ENCODE measurements around the gene ZSCAN2. TPM values are rescaled to one million over a fixed set of nuclear protein-coding genes. Genes with fewer than 3 reads are reported as not detected.

ZSCAN2 gene
- polyA plus RNA-seq, 1 donor from 2014 or later: 13.1 TPM

DNA sequence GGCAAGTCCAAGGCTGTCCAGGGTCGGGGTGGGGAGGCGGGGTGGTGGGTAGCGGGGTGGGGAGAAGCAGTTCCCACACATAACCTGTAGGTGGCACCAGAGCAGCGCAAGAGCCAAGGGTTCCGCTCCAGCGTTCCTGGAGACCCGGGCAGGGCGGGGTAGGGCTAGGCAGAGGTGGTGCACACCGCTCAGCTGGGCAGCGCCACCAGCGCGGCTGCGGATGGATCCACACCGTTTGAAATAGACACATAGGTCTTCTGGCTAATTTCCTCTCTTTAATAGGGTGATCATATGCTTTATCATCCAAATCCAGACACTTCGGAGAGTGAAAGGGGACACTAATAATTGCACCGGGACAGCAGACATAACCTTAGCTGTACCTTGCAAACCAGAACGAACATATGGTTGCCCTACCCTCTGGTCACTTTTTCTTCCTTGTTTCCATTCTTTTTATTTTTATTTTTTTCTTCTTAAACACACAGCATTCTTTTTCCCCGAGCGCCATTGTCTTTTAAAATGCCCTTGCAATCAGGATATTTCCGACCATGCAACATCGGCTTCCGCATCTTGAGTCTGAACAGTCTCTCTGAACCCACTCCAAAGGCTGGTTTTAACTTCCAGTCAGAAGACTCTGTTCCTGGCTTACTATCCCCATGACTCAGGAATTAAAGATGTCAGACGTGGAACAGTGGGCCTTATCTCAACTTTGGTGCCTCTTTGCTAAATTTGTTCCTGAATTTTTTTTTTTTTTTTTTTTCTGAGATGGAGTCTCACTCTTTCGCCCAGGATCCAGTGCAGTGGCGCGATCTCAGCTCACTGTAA is 12.5 kb upstream of the ZSCAN2 start:
- peaks cover 3 to 9% (median 4%) of the 10 kb centered on the region in 3 donors for H3K4me1 Mint-ChIP-seq
- H3K36me3 Mint-ChIP-seq: no peaks in the 10 kb centered on the region
- peak overlapping the region in 3 of 4 donors; percentile 55 to 84 (median 81) for H3K4me3 Mint-ChIP-seq
- H3K27me3 Mint-ChIP-seq: peaks cover 7% of the 10 kb centered on the region
- H3K9me3 Mint-ChIP-seq: no peaks in the 10 kb centered on the region
- no peak overlapping the region for H3K27ac Mint-ChIP-seq

DNA sequence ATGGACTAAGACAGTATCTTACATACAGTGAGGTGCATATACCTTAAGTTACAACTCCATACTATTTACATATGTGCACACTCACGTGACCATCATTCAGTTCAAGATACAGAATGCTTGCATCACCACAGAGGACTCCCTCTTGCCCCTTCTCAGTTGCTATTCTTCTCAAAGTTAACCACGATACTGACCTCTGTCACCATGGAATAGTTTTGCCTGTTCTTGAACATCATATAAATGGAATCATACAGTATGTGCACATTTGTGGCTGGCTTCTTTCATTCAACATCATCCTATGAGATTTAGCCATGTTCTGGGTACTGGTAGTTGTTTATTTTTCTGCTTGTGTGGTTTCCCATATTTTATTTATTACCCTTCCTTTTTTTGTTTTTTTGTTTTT is 10.4 kb upstream of the ZSCAN2 start:
- Mint-ChIP-seq H3K4me3 (no peak overlapping the region), H3K27ac (no peak overlapping the region), H3K9me3 (no peaks in the 10 kb centered on the region), H3K36me3 (no peaks in the 10 kb centered on the region), H3K27me3 (peaks cover 7% of the 10 kb centered on the region), H3K4me1 (peaks cover 3 to 9% (median 4%) of the 10 kb centered on the region in 3 donors)

- H3K27me3 Mint-ChIP-seq: peaks cover 7% of the 10 kb centered on the region
- no peak overlapping the region for H3K4me3 Mint-ChIP-seq
- no peaks in the 10 kb centered on the region for H3K9me3 Mint-ChIP-seq
- H3K36me3 Mint-ChIP-seq: no peaks in the 10 kb centered on the region
- H3K4me1 Mint-ChIP-seq: peaks cover 3 to 9% (median 4%) of the 10 kb centered on the region in 3 donors
- no peak overlapping the region for H3K27ac Mint-ChIP-seq
Observed at GRCh38 chr15:84591815-84592214, 9.0 kb upstream of the ZSCAN2 start.

DNA sequence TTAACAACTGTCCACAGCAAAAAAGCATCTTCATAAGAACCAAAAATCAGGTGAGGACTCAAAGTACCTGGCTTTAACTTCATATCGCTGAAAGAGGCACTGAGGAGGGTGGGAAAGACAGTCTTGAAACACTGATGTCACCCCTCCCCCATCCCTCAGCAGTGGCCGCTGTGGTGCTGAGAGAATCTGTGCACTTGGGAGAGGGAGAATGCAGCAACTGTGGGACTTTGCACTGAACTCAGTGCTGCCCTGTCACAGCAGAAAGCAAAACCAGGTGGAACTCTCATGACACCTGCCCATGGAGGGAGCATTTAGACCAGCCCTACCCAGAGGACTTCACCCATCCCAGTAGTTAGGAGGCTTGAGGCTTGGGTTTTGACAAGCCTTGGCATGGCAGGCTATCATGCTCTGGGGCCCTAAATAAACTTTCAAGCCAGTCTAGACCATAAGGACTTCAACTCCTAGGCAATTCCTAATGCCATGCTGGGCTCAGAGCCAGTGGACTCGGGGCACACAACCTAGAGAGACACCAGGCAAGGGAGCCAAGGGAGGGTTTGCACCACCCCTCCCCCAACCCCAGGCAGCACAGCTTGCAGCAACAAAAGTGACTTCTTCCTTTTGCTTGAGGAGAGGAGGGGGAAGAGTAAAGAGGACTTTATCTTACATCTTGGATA is 6.1 kb upstream of the ZSCAN2 start:
- Mint-ChIP-seq H3K27me3 (peaks cover 1% of the 10 kb centered on the region), H3K4me3 (no peak overlapping the region), H3K36me3 (no peaks in the 10 kb centered on the region), H3K4me1 (peaks cover 12 to 17% (median 15%) of the 10 kb centered on the region in 3 donors), H3K9me3 (no peaks in the 10 kb centered on the region), H3K27ac (no peak overlapping the region)

- H3K27me3 Mint-ChIP-seq: peaks cover 1% of the 10 kb centered on the region
- peaks cover 14 to 19% (median 16%) of the 10 kb centered on the region in 3 donors for H3K4me1 Mint-ChIP-seq
- H3K9me3 Mint-ChIP-seq: no peaks in the 10 kb centered on the region
- H3K36me3 Mint-ChIP-seq: no peaks in the 10 kb centered on the region
- no peak overlapping the region for H3K27ac Mint-ChIP-seq
- H3K4me3 Mint-ChIP-seq: peak overlapping the region in 1 of 4 donors; percentile 29
Observed at GRCh38 chr15:84595660-84596059, 5.1 kb upstream of the ZSCAN2 start.

DNA sequence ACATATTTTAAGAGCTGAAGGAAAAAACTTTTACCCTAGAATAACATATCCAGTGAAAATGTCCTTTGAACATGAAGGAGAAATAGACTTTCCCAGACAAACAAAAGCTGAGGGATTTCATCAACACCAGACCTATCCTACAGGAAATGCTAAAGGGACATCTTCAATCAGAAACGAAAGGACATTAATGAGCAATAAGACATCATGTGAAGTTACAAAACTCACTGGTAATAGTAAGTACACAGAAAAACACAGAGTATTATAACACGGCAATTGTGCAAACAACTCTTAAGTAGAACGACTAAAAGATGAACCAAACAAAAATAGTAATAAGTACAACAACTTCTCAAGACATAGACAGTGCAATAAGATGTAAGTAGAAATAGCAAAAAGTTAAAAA is 3.5 kb upstream of the ZSCAN2 start:
- Mint-ChIP-seq H3K4me1 (peaks cover 17 to 22% (median 20%) of the 10 kb centered on the region in 3 donors), H3K27me3 (peaks cover 1% of the 10 kb centered on the region)

DNA sequence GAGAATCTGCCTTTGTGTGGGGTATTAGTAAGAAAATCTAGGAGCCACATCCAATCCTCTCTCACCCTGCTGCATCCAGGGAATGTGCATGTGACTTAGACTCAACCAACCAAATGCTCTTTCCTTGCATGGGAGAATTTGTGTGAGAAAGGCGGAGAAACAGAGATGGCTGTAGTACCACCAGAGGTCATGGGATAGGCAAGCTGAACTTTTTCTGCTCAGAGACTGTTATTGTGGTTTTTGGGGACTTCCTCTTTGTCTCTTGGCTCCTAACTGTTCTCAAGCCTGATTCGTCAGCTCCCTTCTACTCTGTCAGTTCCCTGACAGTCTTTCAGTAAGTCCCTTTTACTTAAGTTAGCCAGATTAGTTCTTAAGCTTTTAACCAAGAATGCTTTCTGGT is 2.6 kb upstream of the ZSCAN2 start:
- H3K27me3 Mint-ChIP-seq: peaks cover 1% of the 10 kb centered on the region
- no peaks in the 10 kb centered on the region for H3K36me3 Mint-ChIP-seq
- H3K27ac Mint-ChIP-seq: peak overlapping the region; percentile 76 to 93 (median 85)
- H3K9me3 Mint-ChIP-seq: no peaks in the 10 kb centered on the region
- H3K4me3 Mint-ChIP-seq: peak overlapping the region; percentile 44 to 97 (median 70)
- peaks cover 22 to 26% (median 25%) of the 10 kb centered on the region in 3 donors for H3K4me1 Mint-ChIP-seq

More for the DNA sequence above, 3.5 kb upstream of the ZSCAN2 start:
- Mint-ChIP-seq H3K36me3 (no peaks in the 10 kb centered on the region), H3K9me3 (no peaks in the 10 kb centered on the region), H3K27ac (peak overlapping the region in 2 of 3 donors; percentile 76 to 85), H3K4me3 (no peak overlapping the region)

DNA sequence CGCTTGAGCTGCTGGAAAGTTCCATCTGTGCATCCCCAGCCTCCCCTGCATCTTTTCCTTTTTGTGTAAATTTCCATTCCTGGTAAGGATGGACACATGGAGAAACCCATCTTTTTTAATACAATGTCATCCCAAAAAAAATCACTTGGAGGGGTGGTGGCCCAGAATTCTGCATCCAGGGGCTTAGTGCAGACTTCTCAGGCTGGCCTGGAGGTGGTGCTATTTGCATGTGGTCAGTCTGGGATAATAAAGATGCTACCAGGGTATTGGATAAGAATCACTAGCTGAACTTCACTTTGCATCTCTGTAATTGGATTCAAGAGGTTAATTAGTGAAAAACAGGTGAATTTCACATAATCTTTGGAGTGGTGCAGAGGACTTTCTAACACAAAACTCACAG is 1.8 kb upstream of the ZSCAN2 start:
- peaks cover 27 to 32% (median 30%) of the 10 kb centered on the region in 3 donors for H3K4me1 Mint-ChIP-seq
- peak overlapping the region in 2 of 3 donors; percentile 85 to 93 for H3K27ac Mint-ChIP-seq
- H3K4me3 Mint-ChIP-seq: peak overlapping the region; percentile 21 to 97 (median 79)
- no peaks in the 10 kb centered on the region for H3K36me3 Mint-ChIP-seq
- no peaks in the 10 kb centered on the region for H3K27me3 Mint-ChIP-seq
- H3K9me3 Mint-ChIP-seq: no peaks in the 10 kb centered on the region

- Mint-ChIP-seq H3K9me3 (no peaks in the 10 kb centered on the region), H3K36me3 (no peaks in the 10 kb centered on the region), H3K4me3 (peak overlapping the region; percentile 46 to 99 (median 96)), H3K4me1 (peaks cover 28 to 37% (median 37%) of the 10 kb centered on the region in 3 donors), H3K27me3 (no peaks in the 10 kb centered on the region), H3K27ac (peak overlapping the region in 2 of 3 donors; percentile 86 to 91)
Observed at GRCh38 chr15:84599906-84600305, 903 bp upstream of the ZSCAN2 start.

DNA sequence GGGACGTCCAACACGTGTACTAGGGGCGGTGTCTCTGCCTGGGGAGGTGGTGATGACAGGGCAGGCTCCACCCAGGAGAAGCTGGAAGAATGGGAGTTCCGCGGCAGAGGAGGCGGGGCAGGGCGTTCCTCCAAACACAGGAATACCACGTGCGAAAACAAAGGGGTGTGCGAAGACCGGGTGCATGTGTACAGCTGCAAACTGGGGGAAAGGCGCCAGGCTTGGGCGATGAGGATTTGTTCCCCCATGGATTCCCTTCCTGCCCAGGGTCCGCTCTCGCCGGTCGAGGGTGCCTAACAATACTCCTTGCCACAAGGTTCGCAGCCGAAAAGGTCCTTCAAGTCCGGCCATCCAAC is 500 bp upstream of the ZSCAN2 start:
- Mint-ChIP-seq H3K9me3 (no peaks in the 10 kb centered on the region), H3K27ac (peak overlapping the region; percentile 86 to 94 (median 91)), H3K4me1 (peaks cover 32 to 41% (median 41%) of the 10 kb centered on the region in 3 donors), H3K4me3 (peak overlapping the region; percentile 94 to 99 (median 96)), H3K27me3 (no peaks in the 10 kb centered on the region), H3K36me3 (peaks cover 3% of the 10 kb centered on the region)

GRCh38 chr15:84601555-84601838 is 688 bp downstream of the ZSCAN2 start:
- no peaks in the 10 kb centered on the region for H3K27me3 Mint-ChIP-seq
- no peaks in the 10 kb centered on the region for H3K9me3 Mint-ChIP-seq
- H3K27ac Mint-ChIP-seq: peak overlapping the region in 1 of 3 donors; percentile 91
- peaks cover 40 to 51% (median 50%) of the 10 kb centered on the region in 3 donors for H3K4me1 Mint-ChIP-seq
- H3K36me3 Mint-ChIP-seq: peaks cover 4% of the 10 kb centered on the region
- H3K4me3 Mint-ChIP-seq: peak overlapping the region; percentile 94 to 99 (median 96)

- Mint-ChIP-seq H3K27ac (no peak overlapping the region), H3K9me3 (no peaks in the 10 kb centered on the region), H3K27me3 (no peaks in the 10 kb centered on the region), H3K4me3 (peak overlapping the region; percentile 59 to 96 (median 68)), H3K4me1 (peaks cover 32 to 43% (median 42%) of the 10 kb centered on the region in 3 donors), H3K36me3 (peaks cover 9% of the 10 kb centered on the region)
Observed at GRCh38 chr15:84603630-84604379, 3.0 kb downstream of the ZSCAN2 start.

DNA sequence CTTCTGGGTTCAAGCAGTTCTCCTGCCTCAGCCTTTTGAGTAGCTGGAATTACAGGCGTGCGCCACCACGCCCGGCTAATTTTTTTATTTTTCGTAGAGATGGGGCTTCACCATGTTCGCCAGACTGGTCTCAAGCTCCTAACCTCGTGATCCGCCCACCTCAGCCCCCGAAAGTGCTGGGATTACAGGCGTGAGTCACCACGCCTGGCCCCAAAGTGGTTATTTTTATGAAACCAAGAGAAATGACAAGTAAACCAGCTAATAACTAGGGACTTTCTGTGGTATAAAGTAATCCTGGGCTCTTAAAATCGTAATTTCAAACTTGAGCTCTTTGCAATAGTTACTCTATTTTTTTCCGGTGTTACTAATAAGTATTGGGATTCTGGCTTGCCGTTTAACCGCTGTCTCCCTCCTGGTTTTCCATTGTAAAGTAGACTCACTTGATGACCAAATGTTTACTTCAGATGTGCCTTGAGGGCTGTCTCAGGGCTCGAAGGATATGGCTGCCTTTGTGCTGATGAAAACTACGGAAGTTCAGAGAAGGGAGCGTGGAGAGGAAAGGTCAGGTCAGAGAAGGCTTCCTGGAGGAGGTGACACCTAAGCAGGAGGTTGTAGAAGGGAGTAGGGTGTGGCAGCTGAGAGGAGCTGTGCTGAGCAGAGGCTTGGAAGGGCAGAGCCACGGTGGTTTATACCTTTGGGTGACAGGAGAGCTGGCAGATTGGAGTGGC is 4.2 kb downstream of the ZSCAN2 start:
- H3K4me1 Mint-ChIP-seq: peaks cover 38 to 42% (median 40%) of the 10 kb centered on the region in 3 donors
- peaks cover 9% of the 10 kb centered on the region for H3K36me3 Mint-ChIP-seq
- H3K9me3 Mint-ChIP-seq: no peaks in the 10 kb centered on the region
- H3K27ac Mint-ChIP-seq: peak overlapping the region in 2 of 3 donors; percentile 29 to 64
- peak overlapping the region; percentile 53 to 96 (median 80) for H3K4me3 Mint-ChIP-seq
- H3K27me3 Mint-ChIP-seq: no peaks in the 10 kb centered on the region

DNA sequence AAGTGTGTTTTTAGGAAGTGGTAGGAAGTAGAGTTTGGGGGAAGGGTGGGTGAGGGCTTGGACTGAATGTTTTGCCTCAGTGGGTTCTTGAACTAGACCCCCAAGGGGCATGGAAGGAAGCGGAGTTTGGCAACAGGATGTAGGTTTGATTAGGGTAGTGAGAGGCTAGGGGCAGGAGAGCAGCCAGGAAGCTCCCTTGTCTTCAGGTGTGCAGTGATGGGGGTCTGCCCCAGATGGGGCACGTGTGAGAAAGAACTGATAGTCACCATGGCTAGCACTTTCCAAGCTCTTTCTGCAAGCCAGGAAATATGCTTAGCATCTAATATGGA is 4.7 kb downstream of the ZSCAN2 start:
- Mint-ChIP-seq H3K27ac (peak overlapping the region in 1 of 3 donors; percentile 77), H3K4me3 (peak overlapping the region; percentile 53 to 96 (median 80)), H3K4me1 (peaks cover 39 to 43% (median 41%) of the 10 kb centered on the region in 3 donors), H3K27me3 (no peaks in the 10 kb centered on the region), H3K9me3 (no peaks in the 10 kb centered on the region), H3K36me3 (peaks cover 9% of the 10 kb centered on the region)
